ENCODE data around the gene MMEL1.

DNA sequence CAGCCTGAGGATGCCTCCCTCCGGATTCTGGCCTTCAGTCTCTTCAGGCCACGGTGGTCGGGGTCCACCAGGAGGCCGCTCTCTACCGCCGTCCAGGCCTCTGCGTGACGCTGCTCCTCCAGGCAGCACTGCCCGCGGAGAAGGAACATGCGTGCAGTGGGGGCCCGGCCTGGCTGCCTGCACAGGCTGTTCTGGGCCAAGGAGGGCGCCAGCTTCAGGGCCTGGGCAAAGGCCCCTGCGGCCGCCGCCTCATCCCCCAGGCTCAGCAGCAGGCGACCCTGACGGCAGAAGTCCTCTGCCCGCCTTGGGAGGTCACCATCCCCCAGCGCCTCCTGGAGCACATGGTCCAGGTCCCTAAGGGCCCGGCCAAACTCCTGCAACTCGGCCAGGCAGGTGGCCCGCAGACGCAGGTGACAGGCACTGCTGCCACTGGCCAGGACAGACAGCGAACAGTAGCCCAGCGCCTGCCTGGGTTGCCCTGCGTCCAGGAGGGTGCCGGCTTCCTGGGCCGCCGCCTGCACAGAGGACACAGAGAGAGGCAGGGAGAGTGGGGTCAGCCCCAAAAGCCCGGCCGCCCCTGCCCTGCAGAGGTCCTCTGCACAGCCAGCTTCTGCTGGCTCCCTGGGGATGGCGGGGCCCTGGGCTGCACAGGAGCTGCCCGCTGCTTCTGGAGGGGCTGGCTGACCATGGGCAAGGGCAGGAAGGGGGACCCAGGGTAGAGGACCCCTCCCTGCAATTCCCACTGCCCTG, 8.7 kb upstream of the MMEL1 start:
- TF ChIP-seq, protein P1, sequence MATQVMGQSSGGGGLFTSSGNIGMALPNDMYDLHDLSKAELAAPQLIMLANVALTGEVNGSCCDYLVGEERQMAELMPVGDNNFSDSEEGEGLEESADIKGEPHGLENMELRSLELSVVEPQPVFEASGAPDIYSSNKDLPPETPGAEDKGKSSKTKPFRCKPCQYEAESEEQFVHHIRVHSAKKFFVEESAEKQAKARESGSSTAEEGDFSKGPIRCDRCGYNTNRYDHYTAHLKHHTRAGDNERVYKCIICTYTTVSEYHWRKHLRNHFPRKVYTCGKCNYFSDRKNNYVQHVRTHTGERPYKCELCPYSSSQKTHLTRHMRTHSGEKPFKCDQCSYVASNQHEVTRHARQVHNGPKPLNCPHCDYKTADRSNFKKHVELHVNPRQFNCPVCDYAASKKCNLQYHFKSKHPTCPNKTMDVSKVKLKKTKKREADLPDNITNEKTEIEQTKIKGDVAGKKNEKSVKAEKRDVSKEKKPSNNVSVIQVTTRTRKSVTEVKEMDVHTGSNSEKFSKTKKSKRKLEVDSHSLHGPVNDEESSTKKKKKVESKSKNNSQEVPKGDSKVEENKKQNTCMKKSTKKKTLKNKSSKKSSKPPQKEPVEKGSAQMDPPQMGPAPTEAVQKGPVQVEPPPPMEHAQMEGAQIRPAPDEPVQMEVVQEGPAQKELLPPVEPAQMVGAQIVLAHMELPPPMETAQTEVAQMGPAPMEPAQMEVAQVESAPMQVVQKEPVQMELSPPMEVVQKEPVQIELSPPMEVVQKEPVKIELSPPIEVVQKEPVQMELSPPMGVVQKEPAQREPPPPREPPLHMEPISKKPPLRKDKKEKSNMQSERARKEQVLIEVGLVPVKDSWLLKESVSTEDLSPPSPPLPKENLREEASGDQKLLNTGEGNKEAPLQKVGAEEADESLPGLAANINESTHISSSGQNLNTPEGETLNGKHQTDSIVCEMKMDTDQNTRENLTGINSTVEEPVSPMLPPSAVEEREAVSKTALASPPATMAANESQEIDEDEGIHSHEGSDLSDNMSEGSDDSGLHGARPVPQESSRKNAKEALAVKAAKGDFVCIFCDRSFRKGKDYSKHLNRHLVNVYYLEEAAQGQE (IDR thresholded peaks at IDR 0.05; ENCODE audit: low read depth, low read length) = no peak
- no peak for TF ChIP-seq CTCF (IDR thresholded peaks at IDR 0.05)
- TF ChIP-seq CHD2 (IDR thresholded peaks at IDR 0.05; ENCODE audit: low read length, partially characterized antibody) = no peak
- no peak for TF ChIP-seq RAD21 (IDR thresholded peaks at IDR 0.05; ENCODE audit: low read length)
- TF ChIP-seq IRF3 (IDR thresholded peaks at IDR 0.05; ENCODE audit: low read depth, low read length) = no peak
- TF ChIP-seq EP300 (IDR thresholded peaks at IDR 0.05; ENCODE audit: borderline replicate concordance in 1 of 2, low read depth in 1 of 2, low read length in 1 of 2) = no peak
- TF ChIP-seq SIN3A (IDR thresholded peaks at IDR 0.05; ENCODE audit: borderline replicate concordance, low read depth, low read length) = no peak
- no peak for TF ChIP-seq FOXJ3 (CRISPR knock-in tag; IDR thresholded peaks at IDR 0.05)
- TF ChIP-seq, protein P2, sequence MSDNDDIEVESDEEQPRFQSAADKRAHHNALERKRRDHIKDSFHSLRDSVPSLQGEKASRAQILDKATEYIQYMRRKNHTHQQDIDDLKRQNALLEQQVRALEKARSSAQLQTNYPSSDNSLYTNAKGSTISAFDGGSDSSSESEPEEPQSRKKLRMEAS (IDR thresholded peaks at IDR 0.05; ENCODE audit: low read depth) = no peak
